Measurements from ENCODE around the gene SLAMF7.

DNA sequence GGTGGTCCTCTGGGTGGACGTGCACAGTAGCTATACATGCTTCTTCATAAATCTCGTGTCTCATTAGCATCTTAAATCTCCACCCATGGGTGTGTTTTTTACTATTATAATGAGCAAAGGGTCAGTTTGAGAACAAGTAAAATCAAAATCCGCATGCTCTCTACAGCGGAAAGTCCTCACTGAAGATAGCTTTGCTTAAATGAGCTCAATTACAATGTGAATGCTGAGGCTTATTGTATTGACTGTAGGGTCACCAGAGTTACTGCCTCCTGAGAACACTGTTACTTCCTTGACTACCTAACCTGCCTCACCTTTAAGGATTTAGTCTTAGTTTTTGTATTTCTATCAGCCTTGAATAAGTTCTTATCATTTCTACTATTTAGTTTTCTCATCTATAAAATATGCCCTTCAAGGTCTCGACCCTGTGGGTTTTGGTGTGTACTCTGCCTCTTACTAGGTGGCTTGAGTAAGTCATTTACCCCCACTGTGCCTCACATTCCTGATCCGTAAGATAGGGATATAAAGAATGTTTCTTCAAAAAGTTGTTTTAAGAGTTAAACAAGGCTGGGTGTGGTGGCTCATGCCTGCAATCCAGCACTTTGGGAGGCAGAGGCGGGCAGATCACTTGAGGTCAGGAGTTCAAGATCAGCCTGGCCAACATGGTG, 7.9 kb downstream of the SLAMF7 start:
- TF ChIP-seq, protein P1, sequence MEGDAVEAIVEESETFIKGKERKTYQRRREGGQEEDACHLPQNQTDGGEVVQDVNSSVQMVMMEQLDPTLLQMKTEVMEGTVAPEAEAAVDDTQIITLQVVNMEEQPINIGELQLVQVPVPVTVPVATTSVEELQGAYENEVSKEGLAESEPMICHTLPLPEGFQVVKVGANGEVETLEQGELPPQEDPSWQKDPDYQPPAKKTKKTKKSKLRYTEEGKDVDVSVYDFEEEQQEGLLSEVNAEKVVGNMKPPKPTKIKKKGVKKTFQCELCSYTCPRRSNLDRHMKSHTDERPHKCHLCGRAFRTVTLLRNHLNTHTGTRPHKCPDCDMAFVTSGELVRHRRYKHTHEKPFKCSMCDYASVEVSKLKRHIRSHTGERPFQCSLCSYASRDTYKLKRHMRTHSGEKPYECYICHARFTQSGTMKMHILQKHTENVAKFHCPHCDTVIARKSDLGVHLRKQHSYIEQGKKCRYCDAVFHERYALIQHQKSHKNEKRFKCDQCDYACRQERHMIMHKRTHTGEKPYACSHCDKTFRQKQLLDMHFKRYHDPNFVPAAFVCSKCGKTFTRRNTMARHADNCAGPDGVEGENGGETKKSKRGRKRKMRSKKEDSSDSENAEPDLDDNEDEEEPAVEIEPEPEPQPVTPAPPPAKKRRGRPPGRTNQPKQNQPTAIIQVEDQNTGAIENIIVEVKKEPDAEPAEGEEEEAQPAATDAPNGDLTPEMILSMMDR (conservative IDR thresholded peaks at IDR 0.05), result no peak
- TF ChIP-seq EZH2 (IDR thresholded peaks at IDR 0.05; ENCODE audit: low read depth), result no peak

Measured in PC-9 (cell line).